ENCODE measurements around the gene SLC24A3. TPM values are rescaled to one million over a fixed set of nuclear protein-coding genes. Genes with fewer than 3 reads are reported as not detected.

The SLC24A3 gene
- total and polyA plus RNA-seq, 2 of the 13 experiments (the other 11 are each of a cell fraction or from before 2014, with no cell fraction given), result not detected

- TF ChIP-seq ZNF724P (CRISPR knock-in tag; IDR thresholded peaks at IDR 0.05; ENCODE audit: borderline replicate concordance) (no peak), ZKSCAN1 (IDR thresholded peaks at IDR 0.05; ENCODE audit: low read length) (no peak), SOX13 (IDR thresholded peaks at IDR 0.05) (no peak), SOX13 (CRISPR knock-in tag; conservative IDR thresholded peaks at IDR 0.05 in 1 of 2, IDR thresholded peaks at IDR 0.05 in 1 of 2) (no peak), PCBP1 (IDR thresholded peaks at IDR 0.05; ENCODE audit: borderline replicate concordance, low read depth, low read length) (no peak), SIN3B (IDR thresholded peaks at IDR 0.05; ENCODE audit: low read length) (no peak), SKI (IDR thresholded peaks at IDR 0.05; ENCODE audit: partially characterized antibody) (no peak), MAFK (conservative IDR thresholded peaks at IDR 0.05 in 1 of 2, IDR thresholded peaks at IDR 0.05 in 1 of 2; ENCODE audit: low read length in 2 of 2) (no peak), KAT2B (IDR thresholded peaks at IDR 0.05; ENCODE audit: borderline replicate concordance, low read depth, low read length) (no peak), TIGD3 (CRISPR knock-in tag; IDR thresholded peaks at IDR 0.05; ENCODE audit: borderline replicate concordance) (no peak), ASH2L (IDR thresholded peaks at IDR 0.05; ENCODE audit: insufficient read length, low read depth, low read length) (no peak)
These were observed 508.5 kb downstream of the SLC24A3 start (continued) for GRCh38 chr20:19720991-19721390.

- no peak overlapping the region for H3K4me3 ChIP-seq (replicated peaks in 1 of 3; ENCODE audit: insufficient read depth in 1 of 3, low read depth in 2 of 3, low read length in 3 of 3)
- no peaks in the 10 kb centered on the region for H3K9me3 ChIP-seq (ENCODE audit: low read length)
- BruUV-seq (replicated peaks), result no TSS peak
- H3K4me2 ChIP-seq (ENCODE audit: low read depth, low read length), result no peak overlapping the region
- FAIRE-seq (no peak), DNase-seq (ENCODE audit: low spot score) (no peak), ATAC-seq (no peak)
- POLR2A ChIA-PET, result no interaction called here
- no peak overlapping the region for H2AFZ ChIP-seq (ENCODE audit: low read length)
- no peaks in the 10 kb centered on the region for H4K20me1 ChIP-seq (ENCODE audit: insufficient read depth, low read length)
- no peaks in the 10 kb centered on the region for H3K79me2 ChIP-seq (ENCODE audit: insufficient read depth, low read length)
- 19% methylated on average over 4 of the region's 4 CpGs for WGBS (ENCODE audit: low lambda C conversion rate)
- in situ Hi-C loops (cut with HindIII; ENCODE audit: extremely low pct_ligation_motif_present, low pct_unique_long_range_greater_than_20kb) (no loop called here), intact Hi-C loops (cut with micrococcal nuclease; ENCODE audit: unreplicated experiment) (no loop called here)
- no peaks in the 10 kb centered on the region for H3K4me1 ChIP-seq (ENCODE audit: insufficient read depth, low read length)
- peaks cover 2 to 55% of the 10 kb centered on the region in 2 experiments; a peak in 4 of 5 replicates for H3K27me3 ChIP-seq (ENCODE audit: control insufficient read depth in 1 of 2, insufficient read depth in 2 of 2, low read length in 2 of 2)
- no peak overlapping the region for H3K9ac ChIP-seq (ENCODE audit: insufficient read depth, low read depth, low read length)
- H3K36me3 ChIP-seq (replicated peaks in 1 of 2; ENCODE audit: control insufficient read depth in 1 of 2, insufficient read depth in 2 of 2, low read length in 2 of 2), result no peaks in the 10 kb centered on the region
- CTCF ChIA-PET (ENCODE audit: low intra/inter-chr PET ratio, low total read pairs), result no interaction called here
- no peak overlapping the region for H3K27ac ChIP-seq (ENCODE audit: extremely low read length, insufficient read depth, low read length)
- TF ChIP-seq ZUFSP (CRISPR knock-in tag; IDR thresholded peaks at IDR 0.05; ENCODE audit: borderline replicate concordance) (no peak), KLF16 (CRISPR knock-in tag; IDR thresholded peaks at IDR 0.05) (no peak), AKNA (CRISPR knock-in tag; IDR thresholded peaks at IDR 0.05; ENCODE audit: borderline replicate concordance) (no peak), ZNF772 (CRISPR knock-in tag; IDR thresholded peaks at IDR 0.05) (no peak), REPIN1 (CRISPR knock-in tag; IDR thresholded peaks at IDR 0.05; ENCODE audit: borderline replicate concordance, low read depth) (no peak)
These were observed 510.6 kb downstream of the SLC24A3 start for GRCh38 chr20:19723051-19723450.
